ENCODE measurements around the gene HNRNPCL1.
"Not testable (repeated sequence)": the region's sequence is repeated elsewhere in the genome, so short reads cannot be mapped to it uniquely, and the experiment has no call there.

Gene HNRNPCL1

GRCh38 chr1:12848620-12849019 lies at the start of gene HNRNPCL1:
Gene HNRNPCL1 (minus strand): TSS chr1:12848720. CDS start chr1:12848289, 431 bp downstream.
- not testable (repeated sequence) for DNase-seq

DNA sequence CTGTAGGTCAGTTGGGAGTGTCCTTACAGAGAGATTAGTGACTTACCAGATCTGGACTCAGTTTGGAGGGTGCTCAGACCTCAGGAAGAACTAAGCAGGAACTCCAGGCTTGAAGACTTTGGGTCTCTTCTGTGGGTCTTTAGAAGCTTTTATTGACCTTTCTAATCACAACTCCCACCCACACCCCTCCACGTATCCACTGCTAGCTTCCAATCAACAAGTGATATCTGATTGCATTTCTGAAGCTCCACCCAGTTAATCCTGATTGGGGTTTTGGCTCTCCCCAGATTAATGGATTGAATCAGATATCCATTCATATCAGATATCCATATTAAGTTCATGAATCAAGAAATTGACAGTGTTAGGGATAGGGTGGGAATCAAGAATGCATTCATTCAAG lies 49.6 kb upstream of the HNRNPCL1 start, which contains the start of gene PRAMEF10:
PRAMEF10 (minus strand) TSS at position 101 of the 400 bp plus-strand sequence. CDS start 2,423 bp downstream, outside the sequence.
- DNase-seq, result not testable (repeated sequence)

DNA sequence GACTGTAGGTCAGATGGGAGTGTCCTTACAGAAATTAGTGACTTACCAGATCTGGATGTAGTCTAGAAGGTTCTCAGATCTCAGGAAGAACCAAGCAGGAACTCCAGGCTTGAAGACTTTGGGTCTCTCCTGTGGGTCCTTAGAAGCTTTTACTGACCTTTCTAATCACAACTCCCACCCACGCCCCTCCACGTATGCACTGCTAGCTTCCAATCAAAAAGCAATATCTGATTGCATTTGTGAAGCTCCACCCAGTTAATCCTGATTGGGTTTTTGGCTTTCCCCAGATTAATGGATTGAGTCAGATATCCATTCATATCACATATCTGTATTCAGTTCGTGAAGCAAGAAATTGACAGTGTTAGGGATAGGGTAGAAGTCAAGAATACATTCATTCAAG lies 37.6 kb upstream of the HNRNPCL1 start, which contains the start of gene PRAMEF4:
PRAMEF4 (minus strand) TSS at position 101 of the 400 bp plus-strand sequence. CDS start 2,807 bp downstream, outside the sequence.
- DNase-seq, result not testable (repeated sequence)

DNA sequence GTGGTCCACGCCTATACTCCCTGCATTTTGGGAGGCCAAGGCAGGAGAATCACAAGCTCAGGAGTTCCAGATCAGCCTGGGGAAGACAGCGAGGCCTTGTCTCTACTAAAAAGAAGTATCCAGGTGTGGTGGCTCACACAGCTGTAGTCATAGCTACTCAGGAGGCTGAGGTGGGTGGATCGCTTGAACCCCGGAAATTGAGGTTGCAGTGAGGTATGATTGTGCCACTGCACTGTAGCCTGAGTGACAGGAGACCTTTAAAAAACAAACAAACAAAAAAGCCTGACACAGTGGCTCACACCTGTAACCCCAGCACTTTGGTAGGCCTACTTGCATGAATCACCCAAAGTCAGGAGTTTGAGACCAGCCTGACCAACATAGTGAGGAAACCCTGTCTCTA lies 29.9 kb upstream of the HNRNPCL1 start:
- DNase-seq, result not testable (repeated sequence)

- not testable (repeated sequence) for DNase-seq
Measured at GRCh38 chr1:12863131-12863880, 14.8 kb upstream of the HNRNPCL1 start.

- not testable (repeated sequence) for DNase-seq
Measured at GRCh38 chr1:12856786-12857185, 8.3 kb upstream of the HNRNPCL1 start, which contains the start of gene PRAMEF2. Gene PRAMEF2 (plus strand): TSS chr1:12857086. CDS start chr1:12859010, 1,924 bp downstream.

- no peak for DNase-seq
Measured at GRCh38 chr1:12851779-12852178, 3.3 kb upstream of the HNRNPCL1 start.

GRCh38 chr1:12833251-12833650 lies 15.3 kb downstream of the HNRNPCL1 start:
- not testable (repeated sequence) for DNase-seq

GRCh38 chr1:12831310-12831709 lies 17.2 kb downstream of the HNRNPCL1 start, which contains the start of gene PRAMEF11:
Gene PRAMEF11 (minus strand): TSS chr1:12831410. CDS start chr1:12828789, 2,621 bp downstream.
- not testable (repeated sequence) for DNase-seq

DNA sequence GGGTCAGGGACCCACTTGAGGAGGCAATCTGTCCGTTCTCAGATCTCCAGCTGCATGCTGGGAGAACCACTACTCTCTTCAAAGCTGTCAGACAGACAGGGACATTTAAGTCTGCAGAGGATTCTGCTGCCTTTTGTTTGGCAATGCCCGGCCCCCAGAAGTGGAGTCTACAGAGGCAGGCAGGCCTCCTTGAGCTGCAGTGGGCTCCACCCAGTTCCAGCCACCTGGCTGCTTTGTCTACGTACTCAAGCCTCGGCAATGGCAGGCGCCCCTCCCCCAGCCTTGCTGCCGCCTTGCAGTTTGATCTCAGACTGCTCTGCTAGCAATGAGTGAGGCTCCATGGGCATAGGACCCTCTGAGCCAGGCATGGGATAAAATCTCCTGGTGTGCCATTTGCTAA lies 29.5 kb downstream of the HNRNPCL1 start:
- DNase-seq, result not testable (repeated sequence)

- DNase-seq, result no peak
Measured at GRCh38 chr1:12811409-12811784, 37.1 kb downstream of the HNRNPCL1 start.

GRCh38 chr1:12810691-12811408 lies 37.7 kb downstream of the HNRNPCL1 start:
- DNase-seq, result no peak

DNA sequence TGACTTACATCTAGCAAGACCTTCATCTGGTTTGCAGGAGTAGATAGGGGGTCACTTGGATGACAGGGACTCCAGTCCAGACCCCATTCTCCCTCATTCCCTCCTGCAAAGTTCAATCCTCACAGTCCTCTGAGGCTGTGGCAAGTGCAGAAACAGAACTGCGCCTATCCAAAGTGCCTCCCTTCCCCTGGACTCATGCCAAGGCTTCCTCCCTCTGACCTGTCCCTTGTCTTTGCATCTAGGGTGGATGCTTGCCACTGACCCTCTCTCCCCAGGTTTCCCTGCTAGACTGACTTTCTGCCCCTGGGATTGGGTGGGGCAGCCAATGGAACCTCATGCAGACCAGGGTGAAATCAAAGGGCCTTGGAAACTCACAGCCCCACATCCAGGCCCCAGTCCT lies 38.6 kb downstream of the HNRNPCL1 start:
- DNase-seq, result no peak

GRCh38 chr1:12799730-12800129 lies 48.8 kb downstream of the HNRNPCL1 start:
- no peak for DNase-seq

GRCh38 chr1:12798911-12799310 lies 49.6 kb downstream of the HNRNPCL1 start:
- DNase-seq, result no peak
